A673 (cell line): ENCODE data around the gene RCC2.

Experiments
- CTCF ChIP-seq: fragments of 300-800, 200-600 bp; sonication (generic); conservative IDR thresholded peaks from 2 replicates; pipeline ENCODE4 v1.5.1; 2017; ENCODE audit warnings: low read depth, mild to moderate bottlenecking, antibody characterized with exemption, low read length, moderate library complexity, mixed read lengths
- EZH2 ChIP-seq: fragments of 200-600 bp; sonication (generic); IDR thresholded peaks from 2 replicates; pipeline ENCODE4 v1.6.1; 2017; ENCODE audit warnings: borderline replicate concordance, low read depth, mild to moderate bottlenecking, mixed read lengths, antibody characterized with exemption, low read length; ENCODE audit not compliant: poor library complexity, severe bottlenecking

- TF ChIP-seq CTCF (0 out of 2 replicates have a peak, but pooled peaks have one; percentile 30), EZH2 (no peak)
Measured at GRCh38 chr1:17370618-17371017, 68.9 kb downstream of the RCC2 start.
